HUES48 (cell line): ENCODE results near the gene GAA.
"Not testable (repeated sequence)": the region's sequence is repeated elsewhere in the genome, so short reads cannot be mapped to it uniquely, and the experiment has no call there.

ENCODE experiments used
- H3K27ac ChIP-seq: one replicate; pipeline ENCODE4 v1.7.0; 2013; ENCODE audit warnings: low read depth, low read length, inconsistent platforms
- H3K27me3 ChIP-seq: 2 replicates; pipeline ENCODE4 v1.6.1; 2013; ENCODE audit warnings: mild to moderate bottlenecking, low read length; ENCODE audit not compliant: control insufficient read depth, insufficient read depth
- H3K36me3 ChIP-seq: 2 replicates; pipeline ENCODE4 v1.6.1; 2013; ENCODE audit warnings: low read length; ENCODE audit not compliant: control insufficient read depth, insufficient read depth
- H3K4me1 ChIP-seq: 2 replicates; pipeline ENCODE4 v1.6.1; 2013; ENCODE audit warnings: mild to moderate bottlenecking, low read length; ENCODE audit not compliant: control insufficient read depth, insufficient read depth
- H3K4me3 ChIP-seq: 2 replicates; pipeline ENCODE4 v1.5.1; 2013; ENCODE audit warnings: mild to moderate bottlenecking, low read depth, low read length
- H3K9ac ChIP-seq: 2 replicates; pipeline ENCODE4 v1.6.1; 2013; ENCODE audit warnings: mild to moderate bottlenecking, low read depth, low read length, moderate library complexity
- H3K9me3 ChIP-seq: 2 replicates; pipeline ENCODE4 v1.6.1; 2013; ENCODE audit warnings: low read length; ENCODE audit not compliant: control insufficient read depth, insufficient read depth

Gene GAA

DNA sequence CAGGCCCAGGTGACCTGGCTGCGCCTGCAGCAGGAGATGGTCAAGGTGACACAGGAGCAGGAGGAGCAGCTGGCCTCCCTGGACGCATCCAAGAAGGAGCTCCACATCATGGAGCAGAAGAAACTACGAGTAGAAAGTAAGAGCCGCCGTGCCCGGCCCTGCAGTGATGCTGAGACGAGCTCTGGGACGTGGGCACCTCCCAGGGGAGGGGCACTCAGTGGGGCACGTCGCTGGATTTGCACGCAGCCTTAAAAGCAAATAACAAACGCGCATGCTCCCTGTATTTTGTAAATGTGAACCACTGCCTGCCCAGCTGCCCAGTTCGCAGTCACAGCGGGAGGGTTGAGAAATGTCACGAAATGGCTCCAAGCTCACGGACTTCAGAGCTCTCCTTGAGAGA lies 15.3 kb upstream of the GAA start:
- Histone ChIP-seq H3K9ac (no peak overlapping the region), H3K27ac (no peak overlapping the region), H3K4me1 (no peaks in the 10 kb centered on the region; the same call in 1 of the 2 replicates)

GRCh38 chr17:80086616-80087015 lies 14.8 kb upstream of the GAA start:
- H3K9ac ChIP-seq: no peak overlapping the region
- no peaks in the 10 kb centered on the region for H3K9me3 ChIP-seq
- no peak overlapping the region for H3K4me3 ChIP-seq
- no peaks in the 10 kb centered on the region; the same call in 1 of the 2 replicates for H3K4me1 ChIP-seq
- no peaks in the 10 kb centered on the region for H3K27me3 ChIP-seq
- H3K27ac ChIP-seq: no peak overlapping the region
- no peaks in the 10 kb centered on the region for H3K36me3 ChIP-seq

More for the DNA sequence above, 15.3 kb upstream of the GAA start:
- Histone ChIP-seq H3K36me3 (no peaks in the 10 kb centered on the region), H3K4me3 (no peak overlapping the region), H3K27me3 (no peaks in the 10 kb centered on the region), H3K9me3 (no peaks in the 10 kb centered on the region)

DNA sequence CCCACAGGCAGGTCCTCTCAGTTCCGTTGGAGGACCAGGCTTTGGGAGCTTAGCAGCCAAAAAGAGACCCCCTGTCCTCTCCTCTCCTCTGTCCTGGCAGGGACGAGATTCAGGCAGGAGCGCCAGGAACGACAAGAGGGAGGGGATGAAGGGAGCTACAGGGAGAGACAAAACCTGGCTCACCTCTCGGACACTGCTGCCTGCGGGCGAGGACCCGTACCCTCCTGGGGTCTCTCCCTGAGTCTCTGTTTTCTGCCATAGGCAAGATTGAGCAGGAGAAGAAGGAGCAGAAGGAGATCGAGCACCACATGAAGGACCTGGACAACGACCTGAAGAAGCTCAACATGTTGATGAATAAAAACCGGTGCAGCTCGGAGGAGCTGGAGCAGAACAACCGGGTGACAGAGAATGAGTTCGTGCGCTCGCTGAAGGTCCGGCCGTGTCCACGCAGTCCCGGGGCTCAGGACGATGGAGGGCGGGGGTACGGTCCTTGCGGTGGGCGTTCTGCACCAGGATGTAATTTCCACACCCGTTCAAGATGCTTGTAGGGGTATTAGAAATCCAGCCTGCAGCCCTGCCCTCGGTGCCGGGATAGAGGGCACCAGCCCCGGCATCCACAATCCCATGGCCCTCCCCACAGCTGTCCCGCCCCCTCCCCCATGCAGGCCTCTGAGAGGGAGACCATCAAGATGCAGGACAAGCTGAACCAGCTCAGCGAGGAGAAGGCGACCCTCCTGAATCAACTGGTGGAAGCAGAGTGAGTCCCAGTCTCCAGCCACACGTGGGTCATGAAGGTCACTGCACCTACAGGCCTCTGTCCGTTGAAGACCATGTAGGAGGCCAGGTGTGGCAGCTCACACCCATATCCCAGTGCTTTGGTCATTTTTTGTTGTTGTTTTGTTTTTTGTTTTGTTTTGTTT lies 13.8 kb upstream of the GAA start:
- Histone ChIP-seq H3K4me3 (no peak overlapping the region), H3K9me3 (no peaks in the 10 kb centered on the region), H3K27ac (no peak overlapping the region), H3K4me1 (no peaks in the 10 kb centered on the region), H3K27me3 (no peaks in the 10 kb centered on the region), H3K9ac (no peak overlapping the region), H3K36me3 (no peaks in the 10 kb centered on the region)

GRCh38 chr17:80089762-80090161 lies 11.6 kb upstream of the GAA start:
- H3K27ac ChIP-seq: no peak overlapping the region
- H3K9ac ChIP-seq: no peak overlapping the region
- no peak overlapping the region for H3K4me3 ChIP-seq
- no peaks in the 10 kb centered on the region for H3K4me1 ChIP-seq
- no peaks in the 10 kb centered on the region for H3K27me3 ChIP-seq
- H3K9me3 ChIP-seq: no peaks in the 10 kb centered on the region
- H3K36me3 ChIP-seq: no peaks in the 10 kb centered on the region

DNA sequence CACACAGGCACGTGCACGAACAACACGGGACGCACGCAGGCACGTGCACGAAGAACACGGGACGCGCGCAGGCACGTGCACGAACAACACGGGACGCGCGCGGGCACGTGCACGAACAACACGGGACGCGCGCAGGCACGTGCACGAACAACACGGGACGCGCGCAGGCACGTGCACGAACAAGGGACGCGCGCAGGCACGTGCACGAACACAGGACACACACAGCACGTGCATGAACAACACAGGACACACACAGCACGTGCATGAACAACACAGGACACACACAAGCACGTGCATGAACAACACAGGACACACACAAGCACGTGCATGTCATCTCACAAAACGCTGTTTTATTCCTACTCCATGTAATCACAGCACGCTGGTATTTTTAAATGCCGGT lies 11.2 kb upstream of the GAA start:
- H3K9ac ChIP-seq, H3K36me3 ChIP-seq, H3K4me3 ChIP-seq, H3K27ac ChIP-seq, H3K27me3 ChIP-seq, H3K4me1 ChIP-seq, H3K9me3 ChIP-seq: not testable (repeated sequence)

- Histone ChIP-seq H3K36me3 (no peaks in the 10 kb centered on the region), H3K9me3 (no peaks in the 10 kb centered on the region), H3K27me3 (no peaks in the 10 kb centered on the region), H3K4me3 (no peak overlapping the region), H3K4me1 (no peaks in the 10 kb centered on the region), H3K9ac (no peak overlapping the region), H3K27ac (no peak overlapping the region)
These were observed 10.0 kb upstream of the GAA start for GRCh38 chr17:80091376-80091775.

DNA sequence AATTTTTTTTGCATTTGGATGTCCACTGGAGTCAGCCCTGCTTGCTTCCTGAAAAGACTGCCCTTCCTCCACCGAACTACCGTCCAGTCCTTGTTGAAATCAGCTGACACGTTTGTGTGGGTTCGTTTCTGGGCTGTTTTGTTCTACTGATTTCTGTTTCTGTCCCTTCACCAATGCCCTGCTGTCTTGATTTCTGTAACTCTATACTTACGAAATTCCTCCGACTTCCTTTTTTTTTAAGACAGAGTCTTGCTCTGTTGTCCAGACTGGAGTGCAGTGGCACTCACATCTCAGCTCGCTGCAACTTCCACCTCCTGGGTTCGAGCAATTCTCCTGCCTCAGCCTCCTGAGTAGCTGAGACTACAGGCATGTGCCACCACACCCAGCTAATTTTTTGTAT lies 8.4 kb upstream of the GAA start:
- Histone ChIP-seq H3K4me3 (no peak overlapping the region), H3K36me3 (no peaks in the 10 kb centered on the region), H3K9me3 (no peaks in the 10 kb centered on the region), H3K9ac (no peak overlapping the region), H3K4me1 (no peaks in the 10 kb centered on the region), H3K27ac (no peak overlapping the region), H3K27me3 (no peaks in the 10 kb centered on the region)

- Histone ChIP-seq H3K4me3 (no peak overlapping the region), H3K27ac (no peak overlapping the region), H3K36me3 (no peaks in the 10 kb centered on the region), H3K9ac (no peak overlapping the region), H3K9me3 (no peaks in the 10 kb centered on the region), H3K27me3 (peaks cover 5% of the 10 kb centered on the region), H3K4me1 (no peaks in the 10 kb centered on the region)
These were observed 6.1 kb upstream of the GAA start for GRCh38 chr17:80095038-80095843.

DNA sequence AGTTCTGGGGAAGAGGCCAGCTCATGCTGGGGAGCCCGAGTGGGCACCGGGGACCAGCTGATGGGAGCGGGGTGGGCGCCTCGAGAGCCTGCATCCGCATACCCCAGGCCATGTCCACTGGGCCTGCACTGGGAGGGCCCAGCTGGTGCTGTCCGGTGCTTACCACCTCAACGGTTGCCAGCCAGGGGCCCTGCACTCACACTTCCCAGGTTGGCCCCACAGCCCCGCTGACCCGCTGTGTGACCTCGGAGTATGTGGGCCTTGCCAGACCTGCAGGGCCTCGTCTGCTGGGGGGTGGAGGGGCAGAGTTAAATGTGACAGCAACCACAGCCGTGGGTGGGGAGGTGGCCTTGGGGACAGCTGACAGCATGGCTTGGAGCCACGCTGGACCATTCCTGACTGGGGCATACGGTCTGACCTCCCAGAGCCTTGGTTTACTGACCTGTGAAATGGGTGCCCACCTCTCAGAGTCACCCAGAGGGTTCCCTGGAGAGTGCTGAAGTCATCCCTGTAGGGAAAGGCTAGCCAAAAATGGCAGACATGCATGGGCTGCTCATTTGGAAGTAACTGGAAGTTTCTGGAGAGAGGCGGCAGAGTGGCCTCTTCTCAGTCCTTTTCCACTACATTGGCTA lies 5.4 kb upstream of the GAA start:
- Histone ChIP-seq H3K9ac (no peak overlapping the region), H3K36me3 (no peaks in the 10 kb centered on the region), H3K4me3 (no peak overlapping the region), H3K27me3 (peaks cover 10% of the 10 kb centered on the region), H3K27ac (no peak overlapping the region), H3K9me3 (no peaks in the 10 kb centered on the region), H3K4me1 (no peaks in the 10 kb centered on the region)

DNA sequence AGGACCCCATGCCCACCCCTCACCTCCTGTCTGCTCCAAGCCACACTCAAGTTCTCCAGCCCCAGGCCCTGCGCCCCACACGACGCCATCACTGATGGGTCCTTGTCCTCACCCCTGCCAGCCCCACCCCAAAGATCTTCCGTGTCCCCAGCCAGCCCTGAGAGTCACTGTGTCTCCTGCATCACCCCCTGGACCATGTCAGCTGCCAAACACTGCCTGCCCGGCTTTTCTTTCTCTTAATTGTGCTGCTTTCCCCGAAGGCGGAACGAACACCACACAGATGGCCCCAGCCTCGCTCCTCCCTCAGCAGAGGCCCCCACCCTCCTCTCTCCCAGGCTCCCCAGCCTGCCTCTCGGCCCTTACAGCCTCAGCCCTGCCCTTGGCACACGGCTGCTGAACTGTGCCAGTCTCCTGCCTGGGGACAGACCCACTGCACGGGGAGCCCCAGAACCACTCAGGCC lies 4.8 kb upstream of the GAA start:
- Histone ChIP-seq H3K4me1 (no peaks in the 10 kb centered on the region), H3K9ac (no peak overlapping the region), H3K27ac (no peak overlapping the region), H3K9me3 (no peaks in the 10 kb centered on the region), H3K27me3 (peaks cover 10% of the 10 kb centered on the region), H3K36me3 (no peaks in the 10 kb centered on the region), H3K4me3 (no peak overlapping the region)
